Smooth muscle cell (in vitro differentiated cells): ENCODE results near the gene VASP. TPM values are rescaled to one million over a fixed set of nuclear protein-coding genes. Genes with fewer than 3 reads are reported as not detected.

Source experiments
- DNase-seq: peaks from one replicate; lab custom pipeline; 2025; ENCODE audit not compliant: unreplicated experiment; lab: John Stamatoyannopoulos, UW
- H2AFZ ChIP-seq: fragments of 200-600 bp; sonication (generic); 2 replicates; pipeline ENCODE4 v1.6.0; 2016; ENCODE audit warnings: antibody characterized with exemption, low read depth, mild to moderate bottlenecking
- H3F3A ChIP-seq: fragments of 200-600 bp; sonication (generic); 2 replicates; pipeline ENCODE4 v1.6.0; 2017; ENCODE audit warnings: antibody characterized with exemption, low read depth
- H3K27ac ChIP-seq: fragments of 200-600 bp; sonication (generic); 2 replicates; pipeline ENCODE4 v1.5.1; 2016; ENCODE audit warnings: low read depth, mild to moderate bottlenecking
- H3K27me3 ChIP-seq: fragments of 200-600 bp; sonication (generic); 2 replicates; pipeline ENCODE4 v1.6.1; 2016; ENCODE audit warnings: low read depth, mild to moderate bottlenecking
- H3K36me3 ChIP-seq: fragments of 200-600 bp; sonication (generic); 2 replicates; pipeline ENCODE4 v1.5.1; 2016; ENCODE audit warnings: low read depth
- H3K4me1 ChIP-seq: fragments of 200-600 bp; sonication (generic); 2 replicates; pipeline ENCODE4 v1.5.1; 2016; ENCODE audit warnings: low read depth
- H3K4me2 ChIP-seq: fragments of 200-600 bp; sonication (generic); 2 replicates; pipeline ENCODE4 v1.6.0; 2016; ENCODE audit warnings: mild to moderate bottlenecking
- H3K4me3 ChIP-seq: fragments of 200-600 bp; sonication (generic); 2 replicates; pipeline ENCODE4 v1.5.1; 2016; ENCODE audit warnings: mild to moderate bottlenecking
- H3K79me2 ChIP-seq: fragments of 200-600 bp; sonication (generic); 2 replicates; pipeline ENCODE4 v1.6.0; 2016; ENCODE audit warnings: low read depth, mild to moderate bottlenecking
- H3K9ac ChIP-seq: fragments of 200-600 bp; sonication (generic); 2 replicates; pipeline ENCODE4 v1.6.0; 2016; ENCODE audit warnings: low read depth
- H3K9me3 ChIP-seq: fragments of 200-600 bp; sonication (generic); replicated peaks from 2 replicates; pipeline ENCODE4 v1.5.1; 2016; ENCODE audit warnings: low read depth
- H4K20me1 ChIP-seq: fragments of 200-600 bp; sonication (generic); 2 replicates; pipeline ENCODE4 v1.6.0; 2016; ENCODE audit warnings: low read depth
- CTCF ChIP-seq: fragments of 200-600 bp; sonication (generic); IDR thresholded peaks from 2 replicates; pipeline ENCODE4 v1.5.1; 2017; ENCODE audit warnings: borderline replicate concordance, mild to moderate bottlenecking, antibody characterized with exemption; ENCODE audit not compliant: insufficient read depth, poor library complexity, severe bottlenecking
- WGBS: methylation state at CpG from one replicate; pipeline ENCODE4 v1.1.7; 2016; ENCODE audit warnings: low lambda C conversion rate; 5-methylcytosine and 5-hydroxymethylcytosine counted together
- polyA plus RNA-seq: library from polyadenylated mRNA; unstranded; fragments of >200 nt; fragmentation: Nextera tagmentation; extraction: Ambion mirVana; gene quantifications from 2 replicates; pipeline ENCODE4 v1.2.1, GENCODE V29; 2016
- total RNA-seq: library from RNA; depleted of rRNA; stranded (reverse); fragments of >200 nt; gene quantifications from 2 replicates; pipeline ENCODE4 v1.2.3, GENCODE V29; 2014

VASP gene
- total and polyA plus RNA-seq, 2 experiments from 2014 or later: 73.6 to 75.8 TPM

- H4K20me1 ChIP-seq: peaks cover 11% of the 10 kb centered on the region
- H2AFZ ChIP-seq: no peak overlapping the region
- TF ChIP-seq CTCF: no peak
- peak overlapping the region; percentile 87 for H3K4me2 ChIP-seq
- H3K9me3 ChIP-seq: no peaks in the 10 kb centered on the region
- peak overlapping the region; percentile 72 for H3K9ac ChIP-seq
- DNase-seq: no peak
- 78% methylated on average over 8 of the region's 8 CpGs for WGBS
- H3K36me3 ChIP-seq: no peaks in the 10 kb centered on the region
- peak overlapping the region; percentile 92 for H3K27ac ChIP-seq
- H3F3A ChIP-seq: peaks cover 16% of the 10 kb centered on the region
- H3K27me3 ChIP-seq: no peaks in the 10 kb centered on the region
- H3K4me1 ChIP-seq: no peaks in the 10 kb centered on the region
- H3K79me2 ChIP-seq: peaks cover 31% of the 10 kb centered on the region
- H3K4me3 ChIP-seq: no peak overlapping the region
Observed at GRCh38 chr19:45505151-45505995, 1.9 kb upstream of the VASP start.

GRCh38 chr19:45505996-45506245 is 1.4 kb upstream of the VASP start:
- H3F3A ChIP-seq: peaks cover 16% of the 10 kb centered on the region
- DNase-seq: no peak
- no peak for TF ChIP-seq CTCF
- 73% methylated on average over 5 of the region's 5 CpGs for WGBS
- no peaks in the 10 kb centered on the region for H3K36me3 ChIP-seq
- H3K4me2 ChIP-seq: peak overlapping the region; percentile 87
- peak overlapping the region; percentile 98 for H3K4me3 ChIP-seq
- H3K9me3 ChIP-seq: no peaks in the 10 kb centered on the region
- peaks cover 37% of the 10 kb centered on the region for H3K79me2 ChIP-seq
- peak overlapping the region; percentile 92 for H3K27ac ChIP-seq
- H4K20me1 ChIP-seq: peaks cover 17% of the 10 kb centered on the region
- H3K4me1 ChIP-seq: no peaks in the 10 kb centered on the region
- H2AFZ ChIP-seq: no peak overlapping the region
- H3K27me3 ChIP-seq: no peaks in the 10 kb centered on the region
- peak overlapping the region; percentile 72 for H3K9ac ChIP-seq

- TF ChIP-seq CTCF: peak; percentile 28
- peak; percentile 96 for DNase-seq
- 9% methylated on average over 20 of the region's 47 CpGs for WGBS
- Histone ChIP-seq H2AFZ (no peak overlapping the region), H3K9me3 (no peaks in the 10 kb centered on the region), H3K27me3 (no peaks in the 10 kb centered on the region), H3K4me2 (peak overlapping the region; percentile 87), H3K9ac (peak overlapping the region; percentile 72), H3K79me2 (peaks cover 42% of the 10 kb centered on the region), H3K27ac (peak overlapping the region; percentile 92), H4K20me1 (peaks cover 22% of the 10 kb centered on the region), H3F3A (peaks cover 16% of the 10 kb centered on the region), H3K36me3 (no peaks in the 10 kb centered on the region), H3K4me3 (peak overlapping the region; percentile 98), H3K4me1 (no peaks in the 10 kb centered on the region)
Observed at GRCh38 chr19:45506246-45506988, 862 bp upstream of the VASP start.
